Ramos (cell line): ENCODE data around the gene KLHL5.

ENCODE experiments used
- in situ Hi-C: fragments of 300-500 bp; cut with MboI; formaldehyde crosslinking; loops from one replicate; pipeline ENCODE4 v1.14.3; 2022; ENCODE audit warnings: low sequenced_read_pairs; ENCODE audit not compliant: unreplicated experiment

Gene KLHL5

DNA sequence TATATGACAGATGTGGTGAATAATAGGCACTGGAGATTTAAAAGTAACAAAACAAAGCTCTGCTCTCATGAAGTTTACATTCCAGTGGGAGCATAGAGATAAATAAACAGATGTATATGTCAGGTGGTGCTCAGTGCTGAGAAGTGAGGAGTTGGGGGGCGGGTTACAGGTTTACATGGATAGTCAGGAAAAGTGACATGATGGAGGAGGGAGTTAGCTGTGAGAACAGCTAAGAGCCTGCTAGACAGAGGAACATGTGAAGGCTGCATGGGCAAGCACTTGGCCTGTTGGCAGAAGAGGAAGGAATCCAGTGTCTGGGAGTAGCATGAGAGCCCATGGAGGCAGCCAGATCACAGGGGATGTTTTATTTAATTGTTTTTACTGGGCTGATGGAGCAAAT lies 19.7 kb upstream of the KLHL5 start:
- in situ Hi-C loops: loop anchor here (25.0 kb wide), 2 partner anchors 280 to 1055 kb away; no protein-coding TSS in a partner anchor

DNA sequence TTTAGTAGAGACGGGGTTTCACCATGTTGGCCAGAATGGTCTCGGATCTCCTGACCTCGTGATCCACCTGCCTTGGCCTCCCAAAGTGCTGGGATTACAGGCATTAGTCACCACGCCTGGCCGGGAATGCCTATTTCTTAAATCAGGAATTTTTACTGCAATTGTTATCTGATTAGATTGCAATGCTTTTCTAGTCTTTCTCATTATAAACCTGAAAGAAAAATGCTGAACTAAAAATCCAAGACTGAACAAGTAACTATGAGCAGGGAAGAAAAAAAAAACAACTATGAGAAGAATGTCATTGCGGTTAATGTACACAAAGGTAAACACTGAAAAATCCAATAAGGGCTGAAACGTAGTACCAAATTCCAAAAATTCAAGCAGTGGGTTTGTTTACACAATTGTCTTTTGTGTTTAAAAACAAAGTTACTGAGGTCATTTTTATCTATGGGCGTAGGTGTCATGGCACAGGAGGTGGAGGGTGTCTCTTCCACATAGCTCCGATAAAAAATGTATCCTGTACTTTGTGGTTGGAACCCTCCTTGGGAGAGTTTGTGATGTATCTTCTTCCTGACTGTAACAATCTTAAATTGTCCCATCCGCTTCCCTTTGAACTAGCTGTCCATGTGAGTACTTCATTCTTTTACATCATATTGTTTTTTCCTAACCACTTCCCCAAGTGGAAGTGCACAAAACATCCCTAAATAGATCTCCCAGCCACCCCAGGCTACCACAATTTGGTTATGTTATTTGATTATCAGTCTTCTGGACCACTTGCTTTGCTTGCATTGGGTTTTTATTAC lies 18.8 kb upstream of the KLHL5 start:
- in situ Hi-C loops: loop anchor here (25.0 kb wide), 2 partner anchors 281 to 1056 kb away; no protein-coding TSS in a partner anchor

DNA sequence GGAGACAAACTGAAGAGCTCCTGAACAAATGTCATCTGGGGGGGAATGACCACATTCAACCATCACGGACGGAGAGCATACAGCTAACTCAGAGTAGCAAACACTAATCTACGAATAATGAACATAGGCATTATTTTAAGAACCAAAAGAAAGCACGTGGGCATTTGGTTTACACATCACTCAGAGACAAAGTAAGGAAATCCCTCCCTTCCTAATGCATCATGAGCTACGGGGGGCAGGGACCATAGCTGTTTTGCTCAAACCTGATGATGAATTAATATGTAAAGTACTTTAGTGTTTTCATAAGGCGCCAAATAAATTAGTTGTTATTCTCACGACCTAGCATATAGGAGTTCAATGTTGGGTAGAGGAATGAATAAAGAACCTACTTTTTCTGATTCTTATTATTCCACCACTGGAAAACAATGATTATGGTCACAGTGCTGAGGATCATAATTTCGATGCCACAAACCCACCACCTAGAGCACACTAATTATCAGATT lies 18.1 kb upstream of the KLHL5 start:
- in situ Hi-C loops: loop anchor here (25.0 kb wide), 2 partner anchors 282 to 1057 kb away; no protein-coding TSS in a partner anchor

- in situ Hi-C loops: loop anchor here (25.0 kb wide), 2 partner anchors 282 to 1057 kb away; no protein-coding TSS in a partner anchor
Observed at GRCh38 chr4:39044364-39044955, 17.6 kb upstream of the KLHL5 start.

DNA sequence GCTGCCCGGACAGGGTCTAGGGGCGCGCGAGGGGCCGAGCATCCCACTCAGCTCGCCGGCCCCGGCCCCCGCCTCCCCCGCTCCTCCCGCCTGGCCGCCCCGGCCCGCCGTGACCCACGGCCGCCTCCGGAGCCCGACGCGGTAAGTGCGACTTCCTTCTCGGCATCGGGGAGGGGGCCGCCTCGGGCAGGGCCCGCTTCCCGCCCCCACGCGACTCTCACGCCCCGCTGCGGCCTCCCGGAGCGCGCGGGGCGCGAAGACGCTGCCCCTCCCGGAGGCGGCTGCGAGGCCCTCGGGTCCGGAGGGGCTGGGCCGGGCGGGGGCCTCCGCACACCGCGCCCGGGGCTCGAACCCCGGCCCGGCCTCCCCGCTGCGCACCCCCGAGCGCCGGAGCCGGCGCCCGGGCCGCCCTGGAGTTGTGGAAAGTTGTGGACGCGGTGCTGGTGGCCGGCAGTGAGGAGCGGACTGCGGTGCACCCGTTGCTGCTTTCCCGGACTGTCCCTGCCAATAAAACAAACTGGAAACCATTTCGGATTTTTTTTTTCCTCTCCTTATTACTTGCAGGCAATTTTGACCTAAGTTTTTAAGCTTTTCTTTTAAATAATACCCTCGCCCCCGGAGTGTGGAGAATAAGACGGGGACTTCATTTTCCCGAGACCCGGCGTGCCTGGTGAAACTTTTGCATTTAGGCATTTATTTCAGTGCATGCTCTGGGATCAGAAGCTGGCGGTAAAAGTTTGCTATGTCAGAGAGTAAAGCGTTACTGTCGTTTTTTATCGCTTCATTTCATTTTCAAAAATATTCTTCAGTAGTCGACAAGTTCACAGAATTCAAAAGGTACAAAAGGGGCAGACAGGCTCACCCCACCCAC lies 16.8 kb upstream of the KLHL5 start:
- in situ Hi-C loops: loop anchor here (25.0 kb wide), 2 partner anchors 283 to 1058 kb away; no protein-coding TSS in a partner anchor

- in situ Hi-C loops: loop anchor here (25.0 kb wide), 2 partner anchors 284 to 1059 kb away; no protein-coding TSS in a partner anchor
Observed at GRCh38 chr4:39045827-39046221, 16.2 kb upstream of the KLHL5 start.

- in situ Hi-C loops: loop anchor here (25.0 kb wide), 2 partner anchors 284 to 1059 kb away; no protein-coding TSS in a partner anchor
Observed at GRCh38 chr4:39046249-39046648, 15.8 kb upstream of the KLHL5 start.

DNA sequence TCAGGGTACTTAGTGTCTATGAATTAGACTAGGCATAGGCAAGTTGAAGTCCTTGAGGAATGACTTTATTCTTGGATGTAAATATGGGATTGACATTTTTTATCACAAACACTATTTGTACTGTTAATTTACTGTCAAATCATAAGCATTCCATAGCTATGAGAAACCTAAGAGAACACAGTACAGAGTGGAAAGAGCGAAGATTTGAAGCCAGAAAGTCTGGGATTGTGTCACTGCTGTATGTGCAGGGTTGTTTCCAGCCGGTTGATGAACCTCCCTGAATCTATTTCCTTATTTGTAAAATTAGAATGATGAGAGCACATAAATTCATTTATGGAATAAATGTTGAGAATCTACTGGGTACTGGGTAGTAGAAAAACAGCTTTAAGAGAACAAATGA lies 14.4 kb upstream of the KLHL5 start:
- in situ Hi-C loops: loop anchor here (25.0 kb wide), 2 partner anchors 285 to 1060 kb away; no protein-coding TSS in a partner anchor

DNA sequence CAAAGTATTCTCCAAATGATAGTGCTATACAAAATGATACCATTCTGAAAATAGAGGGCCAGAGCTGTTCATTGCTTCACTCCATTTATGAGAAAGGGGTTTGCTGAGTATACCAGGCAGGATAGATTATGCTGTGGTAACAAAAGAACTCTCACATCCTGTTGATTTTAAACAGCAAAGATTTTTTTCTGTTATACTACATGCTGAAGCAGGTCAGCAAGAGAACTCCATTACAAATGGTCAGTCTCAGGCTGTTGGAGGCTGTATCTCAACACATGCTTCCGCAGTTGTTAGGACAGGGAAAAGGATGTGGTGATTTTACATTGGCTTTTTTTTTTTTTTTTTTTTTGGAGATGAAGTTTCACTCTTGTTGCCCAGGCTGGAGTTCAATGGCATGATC lies 13.7 kb upstream of the KLHL5 start:
- in situ Hi-C loops: loop anchor here (25.0 kb wide), 2 partner anchors 286 to 1061 kb away; no protein-coding TSS in a partner anchor

DNA sequence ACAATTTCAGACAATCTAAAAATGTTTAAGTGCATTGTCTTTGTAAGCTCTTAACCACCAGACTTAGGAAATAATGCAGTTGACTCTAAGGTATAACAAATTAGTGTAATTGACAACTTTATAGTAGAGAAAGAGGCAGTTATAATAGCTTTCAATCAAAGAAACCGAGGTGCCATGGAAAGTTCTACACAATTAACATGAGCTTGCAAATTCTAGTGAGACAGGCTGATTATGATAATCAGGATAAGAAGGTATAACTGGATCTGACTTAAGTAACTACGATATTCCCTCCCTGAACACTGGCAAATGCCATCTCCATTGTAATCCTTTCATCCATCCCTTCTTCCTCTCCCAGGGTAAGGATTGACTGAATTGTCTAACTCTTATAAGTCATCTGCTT lies 11.4 kb upstream of the KLHL5 start:
- in situ Hi-C loops: no loop called here

GRCh38 chr4:39051492-39051891 lies 10.5 kb upstream of the KLHL5 start:
- in situ Hi-C loops: no loop called here

GRCh38 chr4:39053983-39054382 lies 8.0 kb upstream of the KLHL5 start:
- in situ Hi-C loops: no loop called here

DNA sequence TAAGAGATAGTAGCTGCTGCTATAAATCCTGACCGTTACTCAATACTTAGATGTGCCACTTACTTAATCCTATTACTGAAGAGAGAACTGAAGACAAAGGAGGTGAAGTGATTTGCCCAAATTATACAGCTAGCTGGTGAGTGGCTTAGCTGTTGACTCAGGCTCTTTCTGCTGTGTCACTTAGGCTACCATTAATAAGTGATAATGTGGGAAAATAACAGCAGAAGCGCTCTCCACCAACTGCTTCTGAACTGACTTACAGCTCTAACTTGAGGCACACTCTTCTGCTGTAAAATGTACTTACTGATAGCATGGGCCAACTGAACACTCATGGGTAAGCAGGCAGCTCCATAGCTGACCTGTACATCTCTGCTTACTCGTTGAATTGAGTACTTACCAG lies 7.5 kb upstream of the KLHL5 start:
- in situ Hi-C loops: no loop called here

DNA sequence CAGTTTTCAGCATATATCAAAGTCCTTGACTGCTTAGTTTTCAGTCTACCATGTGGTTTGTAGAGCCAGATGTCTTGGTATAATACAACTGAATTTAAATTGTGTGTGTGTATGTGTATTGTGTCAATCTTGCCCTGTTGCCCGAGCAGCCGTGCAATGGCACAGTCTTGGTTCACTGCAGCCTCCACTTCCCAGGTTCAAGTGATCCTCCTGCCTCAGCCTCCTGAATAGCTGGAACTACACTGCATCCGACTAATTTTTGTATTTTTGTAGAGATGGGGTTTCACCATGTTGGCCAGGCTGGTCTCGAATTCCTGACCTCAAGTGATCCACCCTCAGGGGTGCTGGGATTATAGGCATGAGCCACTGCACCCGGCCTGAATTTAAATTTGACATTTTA lies 6.0 kb upstream of the KLHL5 start:
- in situ Hi-C loops: no loop called here

GRCh38 chr4:39061457-39061856 lies 575 bp upstream of the KLHL5 start:
- in situ Hi-C loops: no loop called here

GRCh38 chr4:39062770-39063097 lies 702 bp downstream of the KLHL5 start:
- in situ Hi-C loops: no loop called here

GRCh38 chr4:39063430-39063829 lies 1.4 kb downstream of the KLHL5 start:
- in situ Hi-C loops: no loop called here

DNA sequence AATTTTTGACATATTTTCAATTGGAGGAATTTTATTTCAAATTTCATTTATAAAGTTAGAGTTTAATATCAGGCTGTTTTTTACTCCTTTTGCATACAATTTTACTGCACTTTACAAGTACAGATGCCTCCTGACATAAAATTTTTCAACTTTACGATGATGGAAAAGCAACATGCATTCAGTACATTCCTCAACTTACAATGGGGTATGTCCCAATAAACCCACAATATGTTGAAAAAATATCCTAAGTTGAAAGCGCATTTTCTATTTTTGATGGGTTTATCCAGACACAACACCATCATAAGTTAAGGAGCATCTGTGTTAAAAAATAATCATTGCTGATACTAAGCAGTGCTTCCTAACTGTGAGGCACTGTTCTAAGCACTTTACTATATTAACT lies 4.3 kb downstream of the KLHL5 start:
- in situ Hi-C loops: no loop called here

DNA sequence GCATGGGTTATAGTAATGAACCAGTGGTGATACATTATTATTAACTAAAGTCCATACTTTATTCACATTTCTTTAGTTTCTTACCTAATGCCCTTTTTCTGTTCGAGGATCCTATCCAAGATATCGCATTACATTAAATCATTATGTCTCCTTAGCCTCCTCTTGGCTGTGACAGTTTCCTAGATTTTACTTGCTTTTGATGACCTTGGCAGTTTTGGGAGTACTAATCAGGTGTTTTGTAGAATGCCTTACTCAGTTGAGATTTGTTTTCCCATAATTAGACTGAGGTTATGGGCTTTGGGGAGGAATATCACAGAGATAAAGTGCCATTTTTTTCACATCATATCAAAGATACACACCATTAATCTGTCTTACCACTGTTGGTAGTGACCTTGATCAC lies 5.0 kb downstream of the KLHL5 start:
- in situ Hi-C loops: no loop called here

- in situ Hi-C loops: no loop called here
Observed at GRCh38 chr4:39067451-39067850, 5.4 kb downstream of the KLHL5 start.
